Uterus (tissue), 2 donors: ENCODE results near the gene SEMA3D.

ENCODE experiments used
- POLR2A ChIP-seq, 2 donors: fragments of 450-650 bp; IDR thresholded peaks; one replicate each; pipeline ENCODE4 v1.6.1; 2016; ENCODE audit warnings: antibody characterized with exemption in 2 of 2, mild to moderate bottlenecking in 1 of 2, moderate library complexity in 1 of 2
- TF ChIP-seq, protein P1 (sequence below), 4 experiments: fragments of 200-600 bp in 2 of 4; fragments of 450-650 bp in 2 of 4; sonication (generic) in 2 of 4; IDR thresholded peaks; one replicate each; pipeline ENCODE4 v1.5.1; 2016 to 2019; ENCODE audit warnings: antibody characterized with exemption in 4 of 4, mild to moderate bottlenecking in 2 of 4, moderate library complexity in 1 of 4

DNA sequence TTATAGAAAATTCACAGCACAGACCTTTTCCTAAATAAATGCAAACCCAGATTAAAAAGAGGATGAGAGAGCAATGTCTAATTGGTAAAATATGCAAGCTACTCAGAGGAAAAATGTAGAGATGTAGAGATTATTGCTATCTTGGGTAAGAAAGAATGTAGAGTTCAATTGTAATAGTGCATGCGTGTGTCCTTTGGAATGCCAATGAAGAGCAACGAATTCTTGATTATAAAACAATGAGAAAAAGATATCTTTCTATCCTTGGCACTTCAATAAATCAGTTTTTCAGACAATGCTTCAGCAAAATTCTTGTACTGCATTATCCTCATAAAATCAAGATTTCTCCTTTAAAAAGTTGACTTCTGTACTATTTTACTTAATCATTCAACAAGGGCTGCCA, 50.9 kb downstream of the SEMA3D start:
- TF ChIP-seq, protein P1, sequence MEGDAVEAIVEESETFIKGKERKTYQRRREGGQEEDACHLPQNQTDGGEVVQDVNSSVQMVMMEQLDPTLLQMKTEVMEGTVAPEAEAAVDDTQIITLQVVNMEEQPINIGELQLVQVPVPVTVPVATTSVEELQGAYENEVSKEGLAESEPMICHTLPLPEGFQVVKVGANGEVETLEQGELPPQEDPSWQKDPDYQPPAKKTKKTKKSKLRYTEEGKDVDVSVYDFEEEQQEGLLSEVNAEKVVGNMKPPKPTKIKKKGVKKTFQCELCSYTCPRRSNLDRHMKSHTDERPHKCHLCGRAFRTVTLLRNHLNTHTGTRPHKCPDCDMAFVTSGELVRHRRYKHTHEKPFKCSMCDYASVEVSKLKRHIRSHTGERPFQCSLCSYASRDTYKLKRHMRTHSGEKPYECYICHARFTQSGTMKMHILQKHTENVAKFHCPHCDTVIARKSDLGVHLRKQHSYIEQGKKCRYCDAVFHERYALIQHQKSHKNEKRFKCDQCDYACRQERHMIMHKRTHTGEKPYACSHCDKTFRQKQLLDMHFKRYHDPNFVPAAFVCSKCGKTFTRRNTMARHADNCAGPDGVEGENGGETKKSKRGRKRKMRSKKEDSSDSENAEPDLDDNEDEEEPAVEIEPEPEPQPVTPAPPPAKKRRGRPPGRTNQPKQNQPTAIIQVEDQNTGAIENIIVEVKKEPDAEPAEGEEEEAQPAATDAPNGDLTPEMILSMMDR (IDR thresholded peaks at IDR 0.05), result no peak
- no peak for TF ChIP-seq POLR2A (IDR thresholded peaks at IDR 0.05)
